WTC11 (cell line): ENCODE data around the gene KNL1.

ENCODE experiments used
- CBFB ChIP-seq: sonication (generic); formaldehyde crosslinking; IDR thresholded peaks from 2 replicates; pipeline ENCODE4 v1.8.1; 2022; ENCODE audit warnings: mild to moderate bottlenecking, low read depth, missing genetic modification reagents
- CREB1 ChIP-seq: sonication (generic); formaldehyde crosslinking; IDR thresholded peaks from 2 replicates; pipeline ENCODE4 v1.8.0; 2023; ENCODE audit warnings: mild to moderate bottlenecking, missing genetic modification reagents
- E2F4 ChIP-seq: sonication (generic); formaldehyde crosslinking; IDR thresholded peaks from 2 replicates; pipeline ENCODE4 v1.8.1; 2022; ENCODE audit warnings: low read depth, mild to moderate bottlenecking, moderate library complexity, missing genetic modification reagents, borderline replicate concordance
- NFYB ChIP-seq: sonication (generic); formaldehyde crosslinking; conservative IDR thresholded peaks from 2 replicates; pipeline ENCODE4 v1.8.0; 2022; ENCODE audit warnings: low read depth, missing genetic modification reagents
- PRDM15 ChIP-seq: sonication (generic); formaldehyde crosslinking; IDR thresholded peaks from 2 replicates; pipeline ENCODE4 v1.8.0; 2022; ENCODE audit warnings: missing genetic modification reagents
- SMAD3 ChIP-seq: sonication (generic); formaldehyde crosslinking; IDR thresholded peaks from 2 replicates; pipeline ENCODE4 v1.8.0; 2022; ENCODE audit warnings: missing genetic modification reagents, mild to moderate bottlenecking, borderline replicate concordance
- ZBTB21 ChIP-seq: sonication (generic); formaldehyde crosslinking; IDR thresholded peaks from 2 replicates; pipeline ENCODE4 v1.8.1; 2023; ENCODE audit warnings: mild to moderate bottlenecking, missing genetic modification reagents, borderline replicate concordance
- ZNF263 ChIP-seq: sonication (generic); formaldehyde crosslinking; IDR thresholded peaks from 2 replicates; pipeline ENCODE4 v1.8.1; 2022; ENCODE audit warnings: low read depth, mild to moderate bottlenecking, moderate library complexity, missing genetic modification reagents
- ZNF396 ChIP-seq: fragments of 250-450 bp; sonication (Bioruptor Pico); IDR thresholded peaks from 2 replicates; pipeline ENCODE4 v1.8.0; 2021; ENCODE audit warnings: mild to moderate bottlenecking, moderate library complexity, borderline replicate concordance
- TF ChIP-seq, protein P1 (sequence below): fragments of 200-600 bp; IDR thresholded peaks from 2 replicates; pipeline ENCODE4 v1.8.0; 2022; ENCODE audit warnings: antibody characterized with exemption

- no peak for TF ChIP-seq E2F4 (CRISPR knock-in tag)
- TF ChIP-seq SMAD3 (CRISPR knock-in tag) = no peak
- TF ChIP-seq ZNF263 (CRISPR knock-in tag) = no peak
- no peak for TF ChIP-seq CREB1 (CRISPR knock-in tag)
- no peak for TF ChIP-seq CBFB (CRISPR knock-in tag)
- TF ChIP-seq ZBTB21 (CRISPR knock-in tag) = no peak
- TF ChIP-seq NFYB (CRISPR knock-in tag) = no peak
- TF ChIP-seq PRDM15 (CRISPR knock-in tag) = no peak
- TF ChIP-seq, protein P1, sequence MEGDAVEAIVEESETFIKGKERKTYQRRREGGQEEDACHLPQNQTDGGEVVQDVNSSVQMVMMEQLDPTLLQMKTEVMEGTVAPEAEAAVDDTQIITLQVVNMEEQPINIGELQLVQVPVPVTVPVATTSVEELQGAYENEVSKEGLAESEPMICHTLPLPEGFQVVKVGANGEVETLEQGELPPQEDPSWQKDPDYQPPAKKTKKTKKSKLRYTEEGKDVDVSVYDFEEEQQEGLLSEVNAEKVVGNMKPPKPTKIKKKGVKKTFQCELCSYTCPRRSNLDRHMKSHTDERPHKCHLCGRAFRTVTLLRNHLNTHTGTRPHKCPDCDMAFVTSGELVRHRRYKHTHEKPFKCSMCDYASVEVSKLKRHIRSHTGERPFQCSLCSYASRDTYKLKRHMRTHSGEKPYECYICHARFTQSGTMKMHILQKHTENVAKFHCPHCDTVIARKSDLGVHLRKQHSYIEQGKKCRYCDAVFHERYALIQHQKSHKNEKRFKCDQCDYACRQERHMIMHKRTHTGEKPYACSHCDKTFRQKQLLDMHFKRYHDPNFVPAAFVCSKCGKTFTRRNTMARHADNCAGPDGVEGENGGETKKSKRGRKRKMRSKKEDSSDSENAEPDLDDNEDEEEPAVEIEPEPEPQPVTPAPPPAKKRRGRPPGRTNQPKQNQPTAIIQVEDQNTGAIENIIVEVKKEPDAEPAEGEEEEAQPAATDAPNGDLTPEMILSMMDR = no peak
- TF ChIP-seq ZNF396 (CRISPR knock-in tag) = no peak
Measured at GRCh38 chr15:40563426-40563825, 30.6 kb upstream of the KNL1 start.
